ENCODE measurements around the gene CEP112. TPM values are rescaled to one million over a fixed set of nuclear protein-coding genes. Genes with fewer than 3 reads are reported as not detected.

CEP112 gene
- total and polyA plus RNA-seq, 2 of the 13 experiments (the other 11 are each of a cell fraction or from before 2014, with no cell fraction given): 1.2 to 3.4 TPM

- peak; percentile 88; the same call in 1 of the 2 replicates for TF ChIP-seq RORA (CRISPR knock-in tag; IDR thresholded peaks at IDR 0.05)
- peak; percentile 50 for TF ChIP-seq JARID2 (CRISPR knock-in tag; IDR thresholded peaks at IDR 0.05; ENCODE audit: insufficient replicate concordance)
- TF ChIP-seq HOXA5 (CRISPR knock-in tag; IDR thresholded peaks at IDR 0.05): peak; percentile 96
- peak; percentile 81; the same call in 1 of the 2 replicates for TF ChIP-seq YEATS4 (CRISPR knock-in tag; IDR thresholded peaks at IDR 0.05; ENCODE audit: borderline replicate concordance)
- TF ChIP-seq PATZ1 (CRISPR knock-in tag; IDR thresholded peaks at IDR 0.05): peak; percentile 31; the same call in 1 of the 2 replicates
- TF ChIP-seq KDM5A (IDR thresholded peaks at IDR 0.05; ENCODE audit: borderline replicate concordance, low read length): peak; percentile 34; the same call in 1 of the 2 replicates
- peak; percentile 42; the same call in 1 of the 2 replicates for TF ChIP-seq HDAC2 (CRISPR knock-in tag; IDR thresholded peaks at IDR 0.05)
- peak; percentile 81 for TF ChIP-seq ZMYM3 (CRISPR knock-in tag; IDR thresholded peaks at IDR 0.05)
- peak; percentile 91 for TF ChIP-seq ZSCAN9 (CRISPR knock-in tag; IDR thresholded peaks at IDR 0.05; ENCODE audit: borderline replicate concordance)
- peak; percentile 99 for TF ChIP-seq ZNF691 (CRISPR knock-in tag; IDR thresholded peaks at IDR 0.05; ENCODE audit: borderline replicate concordance, low read depth)
- TF ChIP-seq KLF11 (CRISPR knock-in tag; IDR thresholded peaks at IDR 0.05): peak; percentile 73; the same call in 1 of the 2 replicates
- no peak for TF ChIP-seq SRSF9 (IDR thresholded peaks at IDR 0.05; ENCODE audit: borderline replicate concordance, insufficient read depth, low read depth, low read length, poor library complexity, severe bottlenecking)
- TF ChIP-seq SIX1 (CRISPR knock-in tag; IDR thresholded peaks at IDR 0.05; ENCODE audit: borderline replicate concordance): peak; percentile 84; the same call in 1 of the 2 replicates
- peak; percentile 30; the same call in 1 of the 2 replicates for TF ChIP-seq ZNF263 (CRISPR knock-in tag; IDR thresholded peaks at IDR 0.05)
- TF ChIP-seq HMG20B (CRISPR knock-in tag; conservative IDR thresholded peaks at IDR 0.05): no peak
- 0 out of 2 replicates have a peak, but pooled peaks have one; percentile 57 for TF ChIP-seq ZNF333 (CRISPR knock-in tag; IDR thresholded peaks at IDR 0.05; ENCODE audit: borderline replicate concordance)
- TF ChIP-seq MNT (IDR thresholded peaks at IDR 0.05): no peak
- peak; percentile 77 for TF ChIP-seq POLR2G (IDR thresholded peaks at IDR 0.05; ENCODE audit: low read depth, low read length)
- TF ChIP-seq ZNF335 (CRISPR knock-in tag; IDR thresholded peaks at IDR 0.05): peak; percentile 61; the same call in 1 of the 2 replicates
- no peak for TF ChIP-seq RNF2 (conservative IDR thresholded peaks at IDR 0.05; ENCODE audit: low read depth)
- TF ChIP-seq HNF4G (IDR thresholded peaks at IDR 0.05; ENCODE audit: borderline replicate concordance, low read depth, low read length): peak; percentile 41; the same call in 1 of the 2 replicates
- no peak for TF ChIP-seq HNF4G (CRISPR knock-in tag; IDR thresholded peaks at IDR 0.05; ENCODE audit: borderline replicate concordance, low read depth)
- peak; percentile 81; the same call in 1 of the 2 replicates for TF ChIP-seq IRX3 (CRISPR knock-in tag; IDR thresholded peaks at IDR 0.05; ENCODE audit: borderline replicate concordance, low read depth)
- TF ChIP-seq SNAPC2 (CRISPR knock-in tag; IDR thresholded peaks at IDR 0.05): peak; percentile 93; the same call in 1 of the 2 replicates
- peak; percentile 42; the same call in 1 of the 2 replicates for TF ChIP-seq SSRP1 (CRISPR knock-in tag; IDR thresholded peaks at IDR 0.05)
- 0 out of 2 replicates have a peak, but pooled peaks have one; percentile 26 for TF ChIP-seq MTA1 (CRISPR knock-in tag; IDR thresholded peaks at IDR 0.05; ENCODE audit: borderline replicate concordance)
Measured at GRCh38 chr17:66228887-66229782, 37.2 kb upstream of the CEP112 start, which contains the start of gene APOH (continued).

Measured in HepG2 (cell line).